Activated CD4-positive, alpha-beta T cell treated with anti-CD3 and anti-CD28 coated beads for 48 hours (primary cell): ENCODE results near the gene TAF3.
"Not testable (repeated sequence)": the region's sequence is repeated elsewhere in the genome, so short reads cannot be mapped to it uniquely, and the experiment has no call there.

Experiments used
- DNase-seq: peaks from one replicate; pipeline ENCODE4 v3.0.0-alpha.2; 2020

The TAF3 gene

DNA sequence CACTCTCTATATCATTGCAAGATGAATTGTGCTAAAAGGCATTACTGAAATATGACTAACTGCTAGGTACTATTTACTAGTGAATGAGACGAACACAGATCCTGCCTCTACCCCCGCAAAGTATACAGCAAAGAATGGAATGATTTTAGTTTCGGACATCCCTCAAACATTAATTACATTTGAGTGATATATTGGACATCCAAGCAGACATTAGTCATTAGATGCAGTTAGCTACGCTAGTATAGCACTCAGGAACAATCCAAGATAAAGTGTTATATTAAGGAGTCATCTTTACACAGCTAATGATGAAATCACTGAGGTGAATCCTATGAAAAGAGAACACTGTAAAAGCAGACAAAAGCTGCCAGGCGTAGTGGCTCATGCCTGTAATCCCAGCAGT is 7.3 kb upstream of the TAF3 start:
- no peak for DNase-seq

DNA sequence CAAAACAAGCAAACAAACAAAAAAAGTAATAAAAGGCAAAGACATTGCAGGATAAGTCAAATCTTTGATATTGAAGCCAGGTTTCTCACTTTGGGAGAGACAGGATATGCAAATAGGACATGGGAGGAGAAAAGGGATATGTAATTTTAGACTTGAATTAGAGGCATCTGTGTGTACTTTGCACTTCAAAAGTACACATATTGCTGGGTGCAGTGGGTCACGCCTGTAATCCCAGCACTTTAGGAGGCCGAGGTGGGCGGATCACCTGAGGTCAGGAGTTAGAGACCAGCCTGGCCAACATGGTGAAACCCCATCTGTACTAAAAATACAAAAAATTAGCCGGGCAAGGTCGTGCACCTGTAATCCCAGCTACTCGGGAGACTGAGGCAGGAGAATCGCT is 6.6 kb upstream of the TAF3 start:
- DNase-seq: not testable (repeated sequence)

DNA sequence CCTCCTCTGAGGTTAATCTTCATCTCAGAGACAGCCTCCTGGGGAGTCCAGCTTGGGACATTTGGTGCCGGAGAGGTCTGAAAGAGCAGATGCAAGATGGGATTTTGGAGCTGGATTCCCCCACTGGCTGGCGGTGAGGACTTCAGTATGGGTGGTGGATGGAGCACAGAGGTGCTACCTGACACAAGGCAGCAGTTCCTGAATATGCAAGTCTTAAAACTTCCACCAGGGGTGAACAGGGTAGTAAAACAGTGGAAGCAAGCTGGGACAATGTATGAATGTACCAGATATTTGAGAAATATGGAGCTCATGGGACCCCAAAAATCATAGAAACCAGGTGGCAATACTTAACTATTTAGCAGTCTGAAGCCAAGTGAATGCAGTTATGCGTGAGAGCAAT is 4.8 kb upstream of the TAF3 start:
- no peak for DNase-seq

DNA sequence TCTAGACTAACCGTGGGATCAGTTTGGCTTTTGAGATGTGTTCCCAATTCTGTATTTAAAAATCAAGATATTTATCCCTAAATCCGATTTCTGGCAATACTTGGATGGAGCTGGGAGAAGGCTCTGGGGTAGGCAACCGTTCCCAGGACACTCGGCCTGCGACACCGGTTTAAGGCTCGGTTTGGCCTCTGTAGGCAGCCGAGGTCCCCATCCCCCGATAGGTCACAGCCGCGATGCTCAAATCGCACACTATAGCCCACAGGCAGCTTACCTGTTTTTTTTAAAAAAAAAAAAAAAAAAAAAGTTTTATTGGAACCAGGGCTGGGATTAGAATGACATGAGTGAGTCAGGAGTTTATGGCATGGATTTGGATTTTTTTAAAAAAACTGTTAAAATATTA is 729 bp upstream of the TAF3 start:
- DNase-seq: no peak

DNA sequence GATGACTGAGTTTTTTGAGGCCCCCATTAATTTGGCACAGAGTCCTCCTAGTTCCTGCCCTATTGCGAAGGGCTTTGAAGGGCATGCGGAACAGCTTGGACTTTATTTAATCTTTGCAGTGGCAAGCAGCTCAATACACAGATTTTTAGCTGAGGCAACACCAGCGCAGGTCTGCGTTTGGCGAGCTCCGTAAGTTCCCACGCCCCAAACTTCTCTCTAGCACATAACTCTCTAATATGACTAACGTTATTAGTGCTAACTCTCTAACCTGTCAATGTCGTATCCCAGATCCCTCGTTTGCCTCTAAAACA is 366 bp upstream of the TAF3 start:
- no peak for DNase-seq

DNA sequence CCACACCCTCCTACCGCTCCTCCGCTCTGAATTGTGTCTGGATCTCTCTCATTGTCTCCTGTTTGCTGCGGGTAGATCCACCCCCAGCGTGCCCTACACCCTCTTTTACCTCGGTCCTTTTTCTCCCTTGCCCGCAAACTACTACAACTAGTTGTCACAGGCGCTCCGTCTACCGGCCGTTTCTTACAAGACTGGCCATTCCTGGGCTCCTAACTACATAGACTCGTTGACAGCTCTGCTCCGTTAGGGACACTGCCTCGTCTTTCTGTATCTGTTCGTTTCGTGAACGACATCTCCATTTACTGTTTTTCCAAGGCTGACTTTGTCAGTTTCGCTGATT is 786 bp downstream of the TAF3 start:
- DNase-seq: peak; percentile 36

DNA sequence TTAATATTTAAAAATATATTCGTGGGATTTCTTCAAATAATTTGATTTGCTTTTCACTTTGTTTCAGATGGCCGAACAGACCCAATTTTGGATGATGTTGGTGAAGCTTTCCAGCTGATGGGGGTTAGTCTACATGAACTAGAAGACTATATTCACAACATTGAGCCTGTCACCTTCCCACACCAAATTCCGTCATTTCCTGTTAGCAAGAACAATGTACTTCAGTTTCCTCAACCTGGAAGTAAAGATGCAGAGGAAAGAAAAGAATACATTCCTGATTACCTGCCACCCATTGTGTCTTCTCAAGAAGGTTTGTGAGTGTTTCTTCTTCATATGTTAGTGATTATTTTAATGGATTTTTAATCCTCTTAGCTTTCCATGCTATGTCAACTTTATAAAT is 5.9 kb downstream of the TAF3 start:
- no peak for DNase-seq

DNA sequence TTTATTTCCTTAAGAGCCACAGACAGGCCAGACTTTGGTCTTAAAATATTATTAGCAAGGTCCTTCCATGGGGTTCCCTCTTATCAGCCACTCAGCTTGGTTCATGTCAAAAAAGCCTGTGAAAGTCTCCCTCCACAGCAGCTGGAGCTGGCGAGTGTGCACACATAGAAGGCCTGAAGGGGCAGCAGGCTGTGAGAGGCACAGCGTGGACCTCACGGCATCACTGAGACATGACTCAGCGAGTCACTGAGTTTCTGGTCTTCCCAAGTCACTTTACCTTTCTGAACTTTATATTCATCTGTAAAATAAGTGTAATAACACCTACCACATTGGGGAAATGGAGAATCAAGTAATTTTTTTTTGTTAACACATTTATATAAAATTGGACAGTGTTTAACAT is 8.7 kb downstream of the TAF3 start:
- DNase-seq: peak; percentile 26

DNA sequence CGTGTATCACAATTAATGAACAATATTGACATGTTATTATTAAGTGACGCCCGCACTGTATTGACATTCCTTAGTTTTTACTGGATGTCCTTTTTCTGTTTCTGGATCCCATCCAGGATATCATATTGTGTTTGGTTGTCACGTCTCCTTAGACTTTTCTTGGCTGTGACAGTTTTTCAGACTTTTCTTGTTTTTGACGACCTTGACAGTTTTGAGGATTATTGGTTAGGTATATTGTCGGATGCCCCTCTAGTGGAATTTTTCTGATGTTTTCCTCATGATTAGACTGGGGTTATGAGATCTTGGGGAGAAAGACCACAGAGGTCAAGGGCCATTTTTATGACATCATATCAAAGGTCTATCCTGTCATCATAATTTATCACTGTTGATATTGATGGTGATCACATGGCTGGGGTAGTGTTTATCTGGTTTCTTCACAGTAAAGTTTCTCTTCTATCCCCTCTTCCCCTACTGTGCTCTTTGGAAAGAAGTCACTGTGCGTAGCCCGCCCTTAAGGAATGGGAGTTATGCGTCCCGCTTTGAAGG is 11.1 kb downstream of the TAF3 start:
- no peak for DNase-seq

DNA sequence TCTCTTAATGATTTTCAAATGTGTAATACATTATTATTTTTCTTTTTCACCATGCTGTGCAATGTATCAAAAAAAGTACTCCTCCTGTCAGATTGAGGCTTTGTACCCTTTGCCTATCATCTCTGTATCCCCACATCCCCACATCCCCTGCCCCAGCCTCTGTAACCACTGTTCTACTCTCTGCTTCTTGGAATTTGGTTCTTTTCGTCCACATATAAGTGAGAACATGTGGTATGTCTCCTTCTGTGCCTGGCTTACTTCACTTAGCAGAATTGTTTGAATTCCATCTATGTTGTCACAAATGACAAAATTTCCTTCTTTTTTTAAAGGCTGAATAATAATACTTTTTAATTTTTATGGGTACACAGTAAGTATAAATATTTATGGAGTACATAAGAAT is 13.8 kb downstream of the TAF3 start:
- DNase-seq: no peak

DNA sequence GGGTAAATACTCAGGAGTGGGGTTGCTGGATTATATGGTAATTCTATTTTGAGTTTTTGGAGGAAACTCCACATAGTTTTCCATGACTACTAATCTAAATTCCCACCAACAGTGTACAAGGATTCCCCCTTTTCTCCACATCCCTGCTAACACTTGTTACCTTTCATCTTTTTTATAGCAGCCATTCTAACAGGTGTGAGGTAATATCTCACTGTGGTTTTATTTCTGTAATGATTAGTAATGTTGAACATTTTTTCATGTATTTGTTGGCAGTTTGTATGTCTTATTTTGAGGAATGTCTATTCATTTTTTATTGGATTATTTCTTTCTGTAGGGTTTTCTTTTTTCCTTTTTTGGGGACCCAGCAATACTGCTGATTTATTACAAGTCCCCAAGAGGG is 14.9 kb downstream of the TAF3 start:
- no peak for DNase-seq

DNA sequence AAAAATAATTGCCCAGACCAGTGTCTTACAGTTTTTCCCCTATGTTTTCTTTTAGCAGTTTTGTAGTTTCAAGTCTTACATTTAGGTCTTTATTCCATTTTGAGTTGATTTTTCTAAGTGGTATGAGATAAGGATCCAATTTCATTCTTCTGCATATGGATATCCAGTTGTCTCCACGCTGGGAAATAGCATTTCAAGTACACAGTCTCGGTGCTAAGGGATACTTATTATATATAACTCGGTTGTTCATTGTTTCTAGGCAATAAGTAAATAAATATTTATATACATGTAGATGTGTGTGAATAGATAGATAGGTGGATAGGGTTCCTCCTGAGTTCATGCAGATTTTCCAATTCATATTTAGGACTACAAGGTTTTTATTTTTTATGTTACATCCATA is 16.0 kb downstream of the TAF3 start:
- DNase-seq: no peak

DNA sequence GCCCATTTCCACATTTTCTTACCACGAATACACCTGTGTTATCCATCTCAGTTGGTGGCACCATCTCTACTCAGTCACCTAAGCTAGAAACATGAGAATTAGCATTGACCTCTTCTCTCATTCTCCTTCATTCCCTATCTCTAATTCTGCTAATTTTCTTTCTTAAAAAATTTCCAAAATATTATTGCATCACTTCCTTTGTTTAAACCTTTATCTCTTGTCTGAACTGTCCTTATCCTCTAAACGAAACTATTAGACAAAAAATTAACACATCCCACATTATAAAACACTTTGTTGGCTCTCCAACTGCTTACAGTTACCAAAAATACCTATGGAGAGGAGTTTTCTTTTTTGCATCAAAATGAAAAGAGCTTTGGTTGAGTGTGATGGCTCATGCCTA is 18.3 kb downstream of the TAF3 start:
- DNase-seq: no peak

DNA sequence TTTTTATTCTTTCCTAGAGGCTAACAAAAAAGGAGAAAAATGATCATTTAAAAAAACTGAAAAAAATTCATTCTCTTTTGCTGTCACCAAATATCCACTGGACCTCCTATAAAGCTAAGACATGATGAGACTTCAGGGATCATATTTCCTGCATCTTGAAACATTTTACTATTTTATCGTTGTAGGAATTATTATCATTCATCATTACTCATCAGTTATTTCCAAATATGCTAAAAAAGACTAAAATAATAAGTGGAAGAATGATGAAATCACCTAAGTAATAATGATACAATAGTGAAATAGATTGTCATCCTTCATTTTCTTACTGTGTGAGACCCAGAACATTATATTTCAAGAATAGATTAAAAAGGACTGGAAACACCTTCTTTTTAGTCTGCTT is 28.3 kb downstream of the TAF3 start:
- no peak for DNase-seq

DNA sequence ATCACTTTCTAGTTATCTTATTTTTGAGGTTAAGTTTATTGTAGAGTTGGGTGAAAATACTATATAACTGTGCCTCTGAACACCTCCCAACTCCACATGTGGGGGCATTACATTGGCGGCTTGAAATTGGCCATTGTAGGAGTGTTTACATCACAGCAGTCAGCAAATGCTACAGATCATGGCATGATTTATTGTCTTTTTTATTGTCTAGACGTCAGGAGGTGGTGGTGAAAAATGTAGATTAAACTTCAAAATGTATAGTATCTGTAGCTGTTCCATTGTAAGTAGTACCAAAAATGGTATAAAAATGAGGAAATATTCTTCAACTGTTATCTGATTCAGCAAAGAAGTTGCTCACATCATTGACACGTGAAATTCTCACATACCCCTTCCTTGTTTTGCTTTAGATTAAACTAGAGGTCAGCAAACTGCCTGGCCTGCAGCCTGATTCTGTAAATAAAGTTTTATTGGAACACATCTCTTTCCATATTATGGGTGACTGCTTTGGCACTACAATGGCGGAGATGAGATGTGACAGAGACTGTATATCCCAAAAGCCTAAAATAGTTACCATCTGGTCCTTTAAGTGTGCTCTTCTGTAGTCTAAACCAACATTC is 35.0 kb downstream of the TAF3 start:
- no peak for DNase-seq

DNA sequence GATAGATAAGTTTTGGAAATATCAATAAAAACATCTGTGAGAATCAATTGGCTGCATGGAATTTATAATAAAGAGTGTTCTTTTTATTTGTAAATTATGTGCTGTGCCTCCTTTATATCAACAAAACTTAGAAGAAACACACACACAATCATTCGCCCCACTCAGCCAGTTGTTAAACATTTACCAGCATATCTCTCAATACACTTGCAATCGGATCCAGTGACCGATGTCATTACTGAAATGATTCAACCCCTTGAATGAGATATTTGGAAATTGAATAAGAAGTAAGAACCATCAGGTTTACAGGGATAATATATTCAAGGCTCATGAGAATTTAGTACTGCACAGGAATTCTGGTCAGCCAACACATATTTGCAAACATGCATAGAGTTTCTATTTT is 35.6 kb downstream of the TAF3 start:
- no peak for DNase-seq

DNA sequence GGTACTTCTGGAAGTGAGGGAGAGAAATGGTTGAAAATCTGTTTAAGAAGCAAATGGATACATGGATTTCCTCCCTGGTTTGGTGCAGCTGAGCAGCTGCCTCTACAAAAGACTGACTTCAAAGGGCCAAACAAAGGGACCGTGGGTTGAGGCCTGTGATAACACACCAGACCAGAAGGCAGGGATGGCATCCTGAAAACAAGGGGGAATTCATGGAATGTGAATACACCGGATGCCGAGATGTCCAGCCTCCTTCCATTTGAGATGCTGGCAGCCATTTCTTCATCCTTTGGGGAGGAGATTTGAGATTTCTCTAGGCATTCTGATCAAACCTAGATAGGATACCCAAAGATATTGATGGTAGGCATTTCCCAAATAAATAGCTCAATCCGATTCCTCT is 36.9 kb downstream of the TAF3 start:
- no peak for DNase-seq

DNA sequence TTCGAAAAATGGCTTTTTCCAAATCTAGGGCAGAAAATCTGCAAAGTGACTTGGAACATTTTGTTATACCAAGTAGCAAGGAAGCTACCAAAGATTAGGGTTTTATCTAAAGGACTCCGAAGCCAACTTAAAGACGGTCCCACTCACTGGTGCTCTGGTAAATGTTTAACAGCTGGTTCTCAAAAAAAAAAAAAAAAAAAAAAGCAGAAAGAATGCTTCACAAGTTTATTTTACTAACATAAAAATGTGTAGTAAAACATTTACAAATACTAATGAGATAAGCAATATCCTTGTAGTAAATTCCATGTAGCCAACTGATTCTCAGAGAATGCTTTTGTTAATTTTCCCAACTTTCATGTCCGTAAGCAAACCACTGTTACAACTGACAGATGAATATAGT is 38.4 kb downstream of the TAF3 start:
- DNase-seq: no peak

DNA sequence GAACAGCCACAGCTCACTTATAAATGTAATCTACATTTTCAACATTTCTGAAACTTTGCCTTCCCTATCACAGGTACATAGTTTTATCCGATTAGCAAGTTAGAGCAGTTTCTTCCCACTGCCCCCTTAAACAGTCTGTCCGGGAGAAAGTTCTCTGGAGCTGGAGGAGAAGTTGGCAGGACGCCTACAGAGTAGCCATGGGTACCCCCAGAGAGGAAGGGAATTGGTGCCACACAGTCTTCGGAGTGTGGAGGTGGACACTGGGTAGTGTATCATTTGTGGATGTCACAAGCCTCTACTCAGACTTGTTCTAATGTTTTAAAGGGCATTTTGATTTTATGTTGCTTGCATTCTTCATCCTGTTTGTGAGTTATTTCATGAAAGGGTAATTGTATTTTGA is 39.0 kb downstream of the TAF3 start:
- DNase-seq: no peak

DNA sequence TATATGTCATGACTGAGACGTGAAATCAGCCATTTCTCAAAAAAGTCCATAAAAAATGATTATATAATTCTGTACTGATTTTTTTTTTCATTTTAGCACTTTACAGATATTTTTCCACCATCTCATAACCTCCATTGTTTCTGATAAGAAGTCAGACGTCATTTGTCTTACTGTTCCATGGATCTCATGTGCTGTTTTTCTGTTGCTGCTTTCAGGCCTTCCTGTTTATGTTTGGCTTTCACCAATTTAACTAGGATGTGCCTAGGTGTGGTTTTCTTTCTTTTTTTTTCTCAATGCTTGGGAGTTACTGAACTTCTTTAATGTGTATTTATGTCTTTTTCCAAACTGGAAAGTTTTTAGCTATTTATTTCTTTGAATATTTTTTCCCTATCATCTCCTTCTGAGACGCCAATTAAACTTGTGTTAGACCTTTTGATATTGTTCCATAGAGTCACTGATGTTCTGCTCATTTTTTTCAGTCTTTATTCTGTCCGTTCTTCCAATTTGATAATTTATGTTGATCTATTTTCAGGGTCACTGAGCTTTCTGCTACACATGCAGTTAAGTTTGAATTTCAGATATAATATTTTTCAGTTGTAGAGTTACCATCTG is 43.3 kb downstream of the TAF3 start:
- DNase-seq: no peak

DNA sequence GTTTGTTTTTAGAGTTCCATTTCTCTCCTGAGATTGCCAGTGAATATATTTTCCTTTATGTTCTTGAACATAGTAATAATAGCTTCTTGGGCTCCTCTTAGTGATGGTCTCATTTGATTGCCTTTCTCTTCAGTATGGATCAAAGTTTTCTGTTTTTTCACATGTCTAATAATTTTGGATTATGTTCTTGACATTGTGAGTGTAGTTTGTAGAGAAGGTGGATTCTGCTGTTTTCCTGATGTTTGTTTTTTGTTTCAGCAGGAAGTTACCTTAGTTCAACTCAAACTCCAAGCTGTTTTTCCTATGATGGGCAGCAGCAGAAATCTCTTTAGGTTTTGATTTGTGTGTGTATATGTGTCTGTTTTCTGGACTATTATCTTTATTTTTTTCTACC is 43.8 kb downstream of the TAF3 start:
- no peak for DNase-seq

DNA sequence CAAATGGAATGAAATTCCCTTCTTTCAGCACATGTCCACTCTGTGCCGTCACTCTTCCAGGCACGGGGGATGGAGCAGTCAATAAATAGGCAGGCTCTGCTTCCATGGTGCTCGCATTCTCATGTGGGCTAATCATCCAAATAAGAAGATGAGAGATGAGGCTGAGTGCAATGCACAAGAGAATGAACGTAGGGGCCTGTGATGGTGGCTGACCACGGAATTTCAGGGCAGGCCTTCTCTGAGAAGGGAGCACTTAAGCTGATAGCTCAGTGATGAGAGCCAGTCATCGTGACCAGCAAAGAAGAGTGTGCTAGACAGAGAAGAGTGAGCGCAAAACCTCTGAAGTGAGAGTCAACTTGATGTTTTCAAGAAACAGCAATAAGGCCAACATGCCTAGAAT is 47.9 kb downstream of the TAF3 start:
- DNase-seq: no peak

DNA sequence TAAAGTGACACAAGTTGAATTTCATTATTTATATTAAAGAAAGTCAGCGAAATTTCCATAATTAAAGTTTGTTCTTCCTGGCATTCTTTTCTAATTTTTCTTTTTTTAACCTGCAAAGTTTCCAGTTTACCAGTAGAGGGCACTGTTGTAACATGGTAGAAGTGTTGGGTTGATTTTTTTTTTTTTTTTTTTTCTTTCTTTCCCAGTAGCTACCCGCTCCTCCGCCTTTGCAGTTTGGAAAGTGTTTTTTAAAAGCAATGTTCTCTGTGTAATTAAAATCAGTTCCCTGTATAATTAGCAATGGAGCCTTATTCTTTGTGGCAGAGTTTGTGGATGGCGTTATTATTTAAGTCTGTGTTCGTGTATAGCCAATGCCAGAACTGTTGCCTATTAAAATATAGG is 53.7 kb downstream of the TAF3 start:
- DNase-seq: no peak

DNA sequence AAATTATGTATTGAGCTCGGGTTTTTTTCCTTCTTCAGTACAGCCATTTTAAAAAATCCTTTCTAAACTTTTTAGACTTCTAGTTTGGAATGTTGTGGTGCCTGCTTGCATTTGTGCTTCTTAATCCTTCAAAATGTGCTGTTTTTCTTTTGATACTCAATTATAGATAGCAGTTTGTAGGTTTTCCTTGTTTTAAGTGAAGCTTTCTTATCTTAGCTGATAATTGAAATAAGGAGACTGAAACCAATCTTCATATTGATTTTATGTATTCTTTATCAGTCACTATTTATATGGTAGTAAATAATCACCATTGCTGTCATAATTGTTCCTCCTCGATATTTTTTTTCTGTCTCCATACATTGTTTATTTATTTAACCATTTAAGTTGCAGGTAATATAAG is 56.6 kb downstream of the TAF3 start:
- no peak for DNase-seq

DNA sequence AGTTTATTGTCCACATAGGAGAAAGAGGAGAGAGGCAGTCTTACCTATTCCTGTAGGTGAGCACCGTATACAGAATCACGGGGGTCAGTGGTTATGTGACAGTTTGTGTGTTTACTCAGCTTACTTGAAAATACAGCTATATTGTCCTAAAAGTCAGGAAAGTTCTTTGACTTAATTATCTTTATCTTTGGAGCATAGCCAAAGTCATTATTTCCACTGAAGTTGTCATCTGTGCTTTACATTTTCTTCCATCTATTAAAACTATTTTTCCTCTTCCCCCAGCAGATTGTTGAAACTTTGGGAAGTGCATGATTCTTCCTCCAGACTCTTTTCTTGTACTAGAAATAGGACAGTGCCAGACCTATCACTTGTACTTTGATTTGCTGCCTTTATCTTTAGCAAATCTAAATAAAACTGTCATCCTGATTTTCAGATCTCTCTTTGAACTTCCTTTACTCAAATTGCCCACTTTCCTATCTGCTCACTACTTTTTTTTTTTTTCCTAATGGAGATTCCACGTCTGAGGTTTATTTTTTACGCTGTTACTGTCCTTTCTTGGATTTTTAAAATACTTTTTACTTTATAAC is 58.3 kb downstream of the TAF3 start:
- no peak for DNase-seq
